Epithelial cell of esophagus (primary cell): ENCODE results near the gene PCSK6.
A peak's percentile ranks its signal among the peaks of the same experiment; 100 is the strongest.

Source experiments
- DNase-seq: peaks from one replicate; pipeline ENCODE4 v3.0.0; 2010; ENCODE audit warnings: low read depth
- H3K4me3 ChIP-seq: 2 replicates; pipeline ENCODE4 v1.5.1; 2011; ENCODE audit warnings: mild to moderate bottlenecking, low read length, control low read depth
- CTCF ChIP-seq: IDR thresholded peaks from 2 replicates; pipeline ENCODE4 v1.5.1; 2011; ENCODE audit warnings: low read depth, mild to moderate bottlenecking, low read length, control low read depth, inconsistent platforms; ENCODE audit not compliant: insufficient read depth; ENCODE audit errors: missing control alignments

Gene PCSK6

GRCh38 chr15:101280007-101280406 is 209.5 kb downstream of the PCSK6 start:
- no peak for TF ChIP-seq CTCF
- no peak for DNase-seq
- no peak overlapping the region for H3K4me3 ChIP-seq

GRCh38 chr15:101277943-101278564 is 211.5 kb downstream of the PCSK6 start:
- DNase-seq: no peak
- TF ChIP-seq CTCF: no peak
- H3K4me3 ChIP-seq: peak overlapping the region; percentile 55

- peak; percentile 95 for DNase-seq
- no peak for TF ChIP-seq CTCF
- H3K4me3 ChIP-seq: peak within 1 kb of the TSS; percentile 86
Observed at GRCh38 chr15:101277038-101277822, 212.3 kb downstream of the PCSK6 start, which contains the start of gene SELENOS. Gene SELENOS, minus strand, starts transcription at chr15:101277485. Its CDS starts 68 bp downstream, at chr15:101277417.

DNA sequence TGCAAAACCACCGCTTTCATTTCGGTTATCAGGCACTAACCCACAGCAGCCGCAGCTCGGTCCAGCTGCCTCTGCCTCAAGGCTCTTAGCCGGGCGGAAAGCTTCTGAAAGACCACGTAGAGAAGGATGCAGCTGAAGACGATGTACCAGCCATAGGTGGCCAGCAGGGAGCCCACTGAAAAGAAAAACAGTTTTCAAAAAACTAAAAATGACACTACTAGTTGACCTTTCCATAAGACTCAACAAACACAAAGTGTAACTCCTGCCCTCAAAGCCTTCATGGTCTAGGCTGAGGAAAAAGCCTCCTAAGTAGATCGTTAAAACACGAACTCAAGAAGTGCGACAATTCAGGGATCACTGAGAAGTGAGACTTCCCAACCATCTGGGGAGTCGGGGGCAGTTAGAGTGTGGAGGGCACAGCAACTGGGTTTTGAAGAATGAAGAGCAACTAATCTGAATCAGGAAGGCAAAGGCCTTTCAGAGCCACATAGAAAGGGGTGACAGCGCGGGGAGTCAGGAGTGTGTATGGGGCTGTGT is 212.9 kb downstream of the PCSK6 start:
- TF ChIP-seq CTCF: peak; percentile 35
- peak overlapping the region; percentile 86 for H3K4me3 ChIP-seq
- DNase-seq: peak; percentile 31

GRCh38 chr15:101275018-101275417 is 214.5 kb downstream of the PCSK6 start:
- DNase-seq: no peak
- TF ChIP-seq CTCF: no peak
- no peak overlapping the region for H3K4me3 ChIP-seq

DNA sequence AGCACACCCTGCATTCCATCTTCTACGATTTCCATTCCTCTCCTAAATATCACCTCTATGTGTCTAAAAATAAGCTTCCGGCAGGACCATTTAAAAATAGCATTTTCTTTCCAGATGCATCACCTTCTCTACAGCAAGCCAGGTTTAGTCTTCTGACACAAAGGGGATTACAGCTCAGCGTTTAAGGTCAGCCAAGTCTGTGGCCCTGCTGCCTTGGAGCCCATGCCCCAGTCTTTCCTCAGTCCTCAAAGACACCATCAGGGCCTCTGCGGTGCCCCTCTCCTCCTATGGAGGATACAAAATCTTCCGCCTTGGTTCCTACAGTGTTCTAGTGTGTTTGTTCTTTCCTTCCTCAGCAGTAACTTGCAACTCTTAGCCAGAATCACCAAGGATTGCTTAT is 216.0 kb downstream of the PCSK6 start:
- no peak for TF ChIP-seq CTCF
- no peak for DNase-seq
- H3K4me3 ChIP-seq: no peak overlapping the region
